HG03108 (cell line): ENCODE data around the gene EHHADH.

ENCODE experiments used
- ATAC-seq: cut with Tn5 transposase; IDR thresholded peaks from one replicate; pipeline ENCODE4 v1.9.1; 2021; ENCODE audit warnings: moderate library complexity; ENCODE audit not compliant: unreplicated experiment

The EHHADH gene

GRCh38 chr3:185151101-185151963 is 102.5 kb downstream of the EHHADH start:
- no peak for ATAC-seq

- no peak for ATAC-seq
Measured at GRCh38 chr3:185150561-185150960, 103.3 kb downstream of the EHHADH start.

- no peak for ATAC-seq
Measured at GRCh38 chr3:185149591-185149990, 104.3 kb downstream of the EHHADH start.

- no peak for ATAC-seq
Measured at GRCh38 chr3:185145511-185145910, 108.3 kb downstream of the EHHADH start.

GRCh38 chr3:185144784-185145183 is 109.1 kb downstream of the EHHADH start:
- no peak for ATAC-seq
